Activated CD4-positive, alpha-beta T cell treated with anti-CD3 and anti-CD28 coated beads for 24 hours (primary cell): ENCODE measurements around the gene SPTBN1.
"Not testable (repeated sequence)": the region's sequence is repeated elsewhere in the genome, so short reads cannot be mapped to it uniquely, and the experiment has no call there.

ENCODE experiments used
- DNase-seq, 2 donors: peaks; one replicate each; pipeline ENCODE4 v3.0.0-alpha.2; 2020; ENCODE audit warnings: low read depth in 2 of 2

The SPTBN1 gene

GRCh38 chr2:54528311-54528955 lies 72.3 kb downstream of the SPTBN1 start:
- DNase-seq, result no peak

- DNase-seq, result not testable (repeated sequence)
These were observed 73.4 kb downstream of the SPTBN1 start for GRCh38 chr2:54529518-54529917.

- DNase-seq, result no peak
These were observed 73.8 kb downstream of the SPTBN1 start for GRCh38 chr2:54529935-54530334.

GRCh38 chr2:54531558-54531957 lies 75.4 kb downstream of the SPTBN1 start:
- DNase-seq, result no peak

- DNase-seq, result no peak
These were observed 78.1 kb downstream of the SPTBN1 start for GRCh38 chr2:54534221-54534620.

- DNase-seq, result no peak
These were observed 78.5 kb downstream of the SPTBN1 start for GRCh38 chr2:54534625-54535024.

- DNase-seq, result no peak
These were observed 79.6 kb downstream of the SPTBN1 start for GRCh38 chr2:54535599-54536195.

DNA sequence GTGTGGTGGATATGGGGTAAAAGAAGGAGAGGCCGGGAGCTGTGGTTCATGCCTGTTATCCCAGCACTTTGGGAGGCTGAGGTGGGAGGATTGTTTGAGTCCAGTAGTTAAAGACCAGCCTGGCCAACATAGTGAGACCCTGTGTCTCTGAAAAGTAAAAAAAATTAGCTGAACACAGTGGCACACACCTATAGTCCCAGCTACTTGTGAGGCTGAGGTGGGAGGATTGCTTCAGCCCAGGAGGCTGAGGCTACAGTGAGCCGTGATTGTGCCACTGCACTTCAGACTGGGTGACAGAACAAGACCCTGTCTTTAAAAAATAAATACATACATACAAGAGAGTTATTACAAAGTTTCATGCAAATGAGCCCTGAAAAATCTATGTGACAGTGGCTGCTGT lies 80.6 kb downstream of the SPTBN1 start:
- no peak for DNase-seq

GRCh38 chr2:54538537-54538936 lies 82.4 kb downstream of the SPTBN1 start:
- no peak for DNase-seq

- DNase-seq, result no peak
These were observed 83.6 kb downstream of the SPTBN1 start for GRCh38 chr2:54539683-54540082.

DNA sequence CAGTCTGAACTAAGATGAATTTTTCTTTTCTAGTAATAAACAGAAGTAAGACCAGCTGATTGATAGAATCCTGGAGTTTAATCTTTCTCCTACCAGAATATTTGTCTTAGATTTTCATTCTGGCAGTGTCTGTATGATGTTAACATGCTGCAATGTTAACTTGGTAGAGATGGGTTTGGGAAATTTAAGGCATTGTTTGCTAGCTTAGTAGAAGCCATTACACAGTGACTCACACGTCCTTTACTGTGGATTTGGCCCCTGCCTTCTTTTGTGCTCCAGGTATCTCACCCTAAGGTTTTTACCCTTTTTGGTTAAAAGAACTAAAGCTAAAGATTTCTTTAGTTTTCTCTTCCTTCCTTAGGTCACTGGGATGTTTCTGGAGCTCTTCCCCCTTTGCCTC lies 84.1 kb downstream of the SPTBN1 start:
- no peak for DNase-seq

DNA sequence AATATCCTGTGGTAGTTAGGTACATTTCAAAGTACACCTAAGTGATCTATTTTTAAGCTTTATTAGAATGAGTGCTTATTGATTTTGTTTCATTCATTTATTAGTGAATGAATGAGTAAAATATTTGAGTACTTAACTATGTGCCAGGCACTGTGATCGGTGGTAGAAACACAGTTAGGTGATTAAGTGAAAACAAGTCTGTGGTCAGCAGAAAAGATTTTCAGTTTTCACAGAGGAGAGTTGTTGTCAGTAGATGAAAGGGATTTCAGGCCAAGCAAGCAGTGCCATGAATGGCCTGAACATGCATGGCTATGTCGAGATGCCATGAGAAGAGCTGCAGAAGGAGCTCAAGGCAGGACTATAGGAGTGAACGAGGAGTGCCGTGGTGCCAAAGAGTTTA lies 85.9 kb downstream of the SPTBN1 start:
- DNase-seq, result no peak

- no peak for DNase-seq
These were observed 87.7 kb downstream of the SPTBN1 start for GRCh38 chr2:54543733-54544396.

GRCh38 chr2:54545702-54546450 lies 89.7 kb downstream of the SPTBN1 start:
- DNase-seq, result no peak

GRCh38 chr2:54546518-54546917 lies 90.4 kb downstream of the SPTBN1 start:
- DNase-seq, result no peak

- DNase-seq, result no peak
These were observed 91.0 kb downstream of the SPTBN1 start for GRCh38 chr2:54546923-54547720.

- DNase-seq, result no peak
These were observed 93.3 kb downstream of the SPTBN1 start for GRCh38 chr2:54549430-54549829.

DNA sequence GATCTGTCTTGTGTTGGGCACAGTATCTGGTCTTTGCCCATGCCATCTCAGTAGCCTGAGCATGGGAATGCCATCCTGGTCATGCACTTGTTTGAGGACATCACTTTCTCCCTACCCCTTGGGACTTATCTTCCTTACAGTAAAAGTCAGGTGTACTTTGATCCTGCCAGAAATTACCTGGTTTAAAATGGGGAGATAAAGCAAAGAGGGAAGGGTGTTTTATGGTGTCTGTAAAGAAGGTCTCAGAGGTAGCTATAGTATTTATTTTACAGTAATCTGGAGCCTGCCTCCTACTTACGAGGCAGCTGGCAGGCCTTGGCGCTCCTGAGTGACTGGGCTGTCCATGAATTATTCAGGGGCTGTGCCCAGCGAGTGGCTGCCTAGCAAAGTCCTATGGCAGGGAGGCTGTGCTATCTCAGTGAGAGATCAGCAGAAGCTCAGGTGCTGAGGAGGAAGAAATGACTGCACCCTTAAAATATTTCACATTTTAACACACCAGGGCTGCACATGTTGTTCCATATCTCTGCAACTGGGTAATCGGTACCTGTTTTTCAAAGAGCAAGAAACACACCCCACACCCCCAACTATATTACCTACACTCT lies 93.9 kb downstream of the SPTBN1 start:
- DNase-seq, result no peak

DNA sequence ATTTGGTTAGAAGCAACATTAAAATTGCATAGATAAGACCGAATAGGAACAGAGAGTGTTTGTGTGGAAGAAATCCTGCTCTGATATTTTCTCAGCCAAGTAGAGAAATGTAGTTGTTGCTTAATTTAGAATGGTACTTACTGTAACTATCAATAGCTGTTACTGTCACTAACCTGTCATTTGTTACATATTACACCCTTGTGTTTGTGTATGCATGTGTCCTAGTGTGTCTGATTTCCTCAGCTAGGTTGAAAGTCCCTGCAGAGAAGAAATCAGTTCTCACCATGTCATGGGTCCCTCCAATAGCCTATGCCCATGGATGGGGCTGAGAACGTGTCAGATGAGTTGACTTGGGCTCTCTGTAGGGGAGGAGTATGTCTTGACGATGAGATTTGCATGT lies 94.4 kb downstream of the SPTBN1 start:
- DNase-seq, result no peak

- no peak for DNase-seq
These were observed 95.1 kb downstream of the SPTBN1 start for GRCh38 chr2:54551123-54551756.

DNA sequence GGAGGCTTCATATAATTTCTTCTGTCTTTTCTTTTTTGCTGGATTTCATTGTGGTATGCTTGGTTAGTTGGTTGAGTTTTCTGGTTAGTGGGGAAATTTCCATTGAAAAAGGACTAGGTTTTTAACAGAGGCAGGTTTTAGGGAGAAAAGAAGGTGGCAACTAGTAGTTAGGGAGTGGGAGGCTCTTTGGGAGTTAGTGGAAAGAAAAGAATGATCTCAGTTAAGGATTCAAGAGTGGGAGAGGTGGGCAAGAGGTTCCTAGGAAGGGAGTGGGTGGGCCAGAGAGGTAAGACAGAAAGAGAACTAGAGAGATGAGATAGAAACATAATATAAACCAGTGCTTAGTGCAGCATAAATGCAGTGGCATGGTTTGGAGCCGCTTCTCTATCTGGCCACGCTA lies 96.9 kb downstream of the SPTBN1 start:
- DNase-seq, result no peak
